ENCODE measurements around the gene TMED10. TPM values are rescaled to one million over a fixed set of nuclear protein-coding genes. Genes with fewer than 3 reads are reported as not detected.

TMED10 gene
- polyA plus RNA-seq, 1 of the 3 experiments (the other 2 are of a cell fraction): 168 TPM

DNA sequence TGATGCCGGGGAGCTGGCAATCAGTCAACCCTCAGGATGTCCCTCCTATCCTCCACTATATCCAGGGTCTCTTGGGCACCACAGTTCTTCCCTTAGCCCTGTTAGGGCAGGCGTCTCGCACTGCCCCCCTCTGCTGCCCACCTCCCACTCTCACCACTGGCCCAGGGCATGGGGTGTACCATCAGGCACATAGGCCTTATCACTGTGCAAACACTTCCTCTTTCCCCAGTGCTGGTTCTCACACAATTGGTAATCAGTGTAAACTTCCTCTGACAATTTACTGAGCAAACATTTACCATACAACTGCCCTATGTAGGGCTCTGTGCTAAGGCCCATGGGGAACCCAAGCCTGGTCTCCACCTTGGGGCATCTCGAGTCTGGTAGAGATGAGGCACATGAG is 20.1 kb upstream of the TMED10 start:
- H3K27me3 ChIP-seq (ENCODE audit: insufficient read depth): no peaks in the 10 kb centered on the region
- CTCF ChIA-PET: no interaction called here
- no peaks in the 10 kb centered on the region for H3K9me2 ChIP-seq
- 88% methylated on average over 4 of the region's 4 CpGs for WGBS (ENCODE audit: low lambda C conversion rate)
- DNase-seq: no peak
- POLR2A ChIA-PET: no interaction called here
- H3K36me3 ChIP-seq (replicated peaks in 1 of 2; ENCODE audit: control insufficient read depth in 1 of 2, insufficient read depth in 2 of 2, low read length in 1 of 2): no peaks in the 10 kb centered on the region
- no peaks in the 10 kb centered on the region for H3F3A ChIP-seq (replicated peaks; ENCODE audit: insufficient read depth)
- H3K9me3 ChIP-seq: no peaks in the 10 kb centered on the region
- H3K4me1 ChIP-seq (ENCODE audit: control insufficient read depth in 1 of 2, insufficient read depth in 2 of 2, low read depth in 1 of 2, low read length in 1 of 2): peaks cover 0 to 11% of the 10 kb centered on the region in 2 experiments; a peak in 1 of 4 replicates
- no peak overlapping the region for H3K9ac ChIP-seq
- H3K4me2 ChIP-seq: no peak overlapping the region
- TF ChIP-seq YY1 (IDR thresholded peaks at IDR 0.05; ENCODE audit: low read depth) (no peak), NRF1 (IDR thresholded peaks at IDR 0.05; ENCODE audit: low read depth, low read length) (no peak), EP300 (IDR thresholded peaks at IDR 0.05; ENCODE audit: borderline replicate concordance in 1 of 2, low read depth in 1 of 2, low read length in 1 of 2) (no peak), SMC3 (IDR thresholded peaks at IDR 0.05; ENCODE audit: low read depth, low read length) (no peak), GATA2 (CRISPR knock-in tag; IDR thresholded peaks at IDR 0.05) (no peak), TEAD4 (IDR thresholded peaks at IDR 0.05; ENCODE audit: borderline replicate concordance, insufficient read depth) (no peak), RAD21 (IDR thresholded peaks at IDR 0.05; ENCODE audit: low read length) (no peak), EZH2phosphoT487 (IDR thresholded peaks at IDR 0.05; ENCODE audit: borderline replicate concordance, low read depth) (no peak)
- TF ChIP-seq, protein P1, sequence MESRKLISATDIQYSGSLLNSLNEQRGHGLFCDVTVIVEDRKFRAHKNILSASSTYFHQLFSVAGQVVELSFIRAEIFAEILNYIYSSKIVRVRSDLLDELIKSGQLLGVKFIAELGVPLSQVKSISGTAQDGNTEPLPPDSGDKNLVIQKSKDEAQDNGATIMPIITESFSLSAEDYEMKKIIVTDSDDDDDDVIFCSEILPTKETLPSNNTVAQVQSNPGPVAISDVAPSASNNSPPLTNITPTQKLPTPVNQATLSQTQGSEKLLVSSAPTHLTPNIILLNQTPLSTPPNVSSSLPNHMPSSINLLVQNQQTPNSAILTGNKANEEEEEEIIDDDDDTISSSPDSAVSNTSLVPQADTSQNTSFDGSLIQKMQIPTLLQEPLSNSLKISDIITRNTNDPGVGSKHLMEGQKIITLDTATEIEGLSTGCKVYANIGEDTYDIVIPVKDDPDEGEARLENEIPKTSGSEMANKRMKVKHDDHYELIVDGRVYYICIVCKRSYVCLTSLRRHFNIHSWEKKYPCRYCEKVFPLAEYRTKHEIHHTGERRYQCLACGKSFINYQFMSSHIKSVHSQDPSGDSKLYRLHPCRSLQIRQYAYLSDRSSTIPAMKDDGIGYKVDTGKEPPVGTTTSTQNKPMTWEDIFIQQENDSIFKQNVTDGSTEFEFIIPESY (IDR thresholded peaks at IDR 0.05; ENCODE audit: borderline replicate concordance, low read depth): no peak
- TF ChIP-seq, protein P2, sequence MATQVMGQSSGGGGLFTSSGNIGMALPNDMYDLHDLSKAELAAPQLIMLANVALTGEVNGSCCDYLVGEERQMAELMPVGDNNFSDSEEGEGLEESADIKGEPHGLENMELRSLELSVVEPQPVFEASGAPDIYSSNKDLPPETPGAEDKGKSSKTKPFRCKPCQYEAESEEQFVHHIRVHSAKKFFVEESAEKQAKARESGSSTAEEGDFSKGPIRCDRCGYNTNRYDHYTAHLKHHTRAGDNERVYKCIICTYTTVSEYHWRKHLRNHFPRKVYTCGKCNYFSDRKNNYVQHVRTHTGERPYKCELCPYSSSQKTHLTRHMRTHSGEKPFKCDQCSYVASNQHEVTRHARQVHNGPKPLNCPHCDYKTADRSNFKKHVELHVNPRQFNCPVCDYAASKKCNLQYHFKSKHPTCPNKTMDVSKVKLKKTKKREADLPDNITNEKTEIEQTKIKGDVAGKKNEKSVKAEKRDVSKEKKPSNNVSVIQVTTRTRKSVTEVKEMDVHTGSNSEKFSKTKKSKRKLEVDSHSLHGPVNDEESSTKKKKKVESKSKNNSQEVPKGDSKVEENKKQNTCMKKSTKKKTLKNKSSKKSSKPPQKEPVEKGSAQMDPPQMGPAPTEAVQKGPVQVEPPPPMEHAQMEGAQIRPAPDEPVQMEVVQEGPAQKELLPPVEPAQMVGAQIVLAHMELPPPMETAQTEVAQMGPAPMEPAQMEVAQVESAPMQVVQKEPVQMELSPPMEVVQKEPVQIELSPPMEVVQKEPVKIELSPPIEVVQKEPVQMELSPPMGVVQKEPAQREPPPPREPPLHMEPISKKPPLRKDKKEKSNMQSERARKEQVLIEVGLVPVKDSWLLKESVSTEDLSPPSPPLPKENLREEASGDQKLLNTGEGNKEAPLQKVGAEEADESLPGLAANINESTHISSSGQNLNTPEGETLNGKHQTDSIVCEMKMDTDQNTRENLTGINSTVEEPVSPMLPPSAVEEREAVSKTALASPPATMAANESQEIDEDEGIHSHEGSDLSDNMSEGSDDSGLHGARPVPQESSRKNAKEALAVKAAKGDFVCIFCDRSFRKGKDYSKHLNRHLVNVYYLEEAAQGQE (IDR thresholded peaks at IDR 0.05; ENCODE audit: low read depth, low read length): no peak
- TF ChIP-seq, protein P3, sequence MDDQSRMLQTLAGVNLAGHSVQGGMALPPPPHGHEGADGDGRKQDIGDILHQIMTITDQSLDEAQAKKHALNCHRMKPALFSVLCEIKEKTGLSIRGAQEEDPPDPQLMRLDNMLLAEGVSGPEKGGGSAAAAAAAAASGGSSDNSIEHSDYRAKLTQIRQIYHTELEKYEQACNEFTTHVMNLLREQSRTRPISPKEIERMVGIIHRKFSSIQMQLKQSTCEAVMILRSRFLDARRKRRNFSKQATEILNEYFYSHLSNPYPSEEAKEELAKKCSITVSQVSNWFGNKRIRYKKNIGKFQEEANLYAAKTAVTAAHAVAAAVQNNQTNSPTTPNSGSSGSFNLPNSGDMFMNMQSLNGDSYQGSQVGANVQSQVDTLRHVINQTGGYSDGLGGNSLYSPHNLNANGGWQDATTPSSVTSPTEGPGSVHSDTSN (IDR thresholded peaks at IDR 0.05): no peak
- TF ChIP-seq, protein P4, sequence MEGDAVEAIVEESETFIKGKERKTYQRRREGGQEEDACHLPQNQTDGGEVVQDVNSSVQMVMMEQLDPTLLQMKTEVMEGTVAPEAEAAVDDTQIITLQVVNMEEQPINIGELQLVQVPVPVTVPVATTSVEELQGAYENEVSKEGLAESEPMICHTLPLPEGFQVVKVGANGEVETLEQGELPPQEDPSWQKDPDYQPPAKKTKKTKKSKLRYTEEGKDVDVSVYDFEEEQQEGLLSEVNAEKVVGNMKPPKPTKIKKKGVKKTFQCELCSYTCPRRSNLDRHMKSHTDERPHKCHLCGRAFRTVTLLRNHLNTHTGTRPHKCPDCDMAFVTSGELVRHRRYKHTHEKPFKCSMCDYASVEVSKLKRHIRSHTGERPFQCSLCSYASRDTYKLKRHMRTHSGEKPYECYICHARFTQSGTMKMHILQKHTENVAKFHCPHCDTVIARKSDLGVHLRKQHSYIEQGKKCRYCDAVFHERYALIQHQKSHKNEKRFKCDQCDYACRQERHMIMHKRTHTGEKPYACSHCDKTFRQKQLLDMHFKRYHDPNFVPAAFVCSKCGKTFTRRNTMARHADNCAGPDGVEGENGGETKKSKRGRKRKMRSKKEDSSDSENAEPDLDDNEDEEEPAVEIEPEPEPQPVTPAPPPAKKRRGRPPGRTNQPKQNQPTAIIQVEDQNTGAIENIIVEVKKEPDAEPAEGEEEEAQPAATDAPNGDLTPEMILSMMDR (IDR thresholded peaks at IDR 0.05): no peak
- no peaks in the 10 kb centered on the region for H4K20me1 ChIP-seq (ENCODE audit: insufficient read depth)
- H2AFZ ChIP-seq (ENCODE audit: low read depth): no peak overlapping the region
- H3K27ac ChIP-seq (ENCODE audit: low read depth in 2 of 2, low read length in 1 of 2): no peak overlapping the region
- no peak overlapping the region for H3K4me3 ChIP-seq (ENCODE audit: low read depth in 2 of 2, low read length in 1 of 2)
- no peaks in the 10 kb centered on the region for H3K79me2 ChIP-seq (ENCODE audit: insufficient read depth)
